Measurements from ENCODE around the gene VGLL4.
"Not testable (repeated sequence)": the region's sequence is repeated elsewhere in the genome, so short reads cannot be mapped to it uniquely, and the experiment has no call there.

Gene VGLL4

DNA sequence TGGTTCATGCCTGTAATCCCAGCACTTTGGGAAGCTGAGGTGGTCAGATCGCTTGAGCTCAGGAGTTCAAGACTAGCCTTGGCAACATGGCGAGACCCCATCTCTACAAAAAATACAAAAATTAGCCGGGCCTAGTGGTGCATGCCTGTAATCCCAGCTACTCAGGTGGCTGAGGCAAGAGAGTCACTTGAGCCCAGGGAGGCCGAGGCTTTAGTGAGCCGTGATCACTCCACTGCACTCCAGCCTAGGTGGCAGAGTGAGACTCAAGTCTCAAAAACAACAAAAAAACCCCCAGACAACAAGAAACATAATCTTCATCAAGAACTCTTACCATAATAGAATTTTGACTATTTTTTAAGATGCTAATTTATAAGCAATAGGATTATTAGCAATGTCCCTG, 117.6 kb downstream of the VGLL4 start:
- not testable (repeated sequence) for DNase-seq

DNA sequence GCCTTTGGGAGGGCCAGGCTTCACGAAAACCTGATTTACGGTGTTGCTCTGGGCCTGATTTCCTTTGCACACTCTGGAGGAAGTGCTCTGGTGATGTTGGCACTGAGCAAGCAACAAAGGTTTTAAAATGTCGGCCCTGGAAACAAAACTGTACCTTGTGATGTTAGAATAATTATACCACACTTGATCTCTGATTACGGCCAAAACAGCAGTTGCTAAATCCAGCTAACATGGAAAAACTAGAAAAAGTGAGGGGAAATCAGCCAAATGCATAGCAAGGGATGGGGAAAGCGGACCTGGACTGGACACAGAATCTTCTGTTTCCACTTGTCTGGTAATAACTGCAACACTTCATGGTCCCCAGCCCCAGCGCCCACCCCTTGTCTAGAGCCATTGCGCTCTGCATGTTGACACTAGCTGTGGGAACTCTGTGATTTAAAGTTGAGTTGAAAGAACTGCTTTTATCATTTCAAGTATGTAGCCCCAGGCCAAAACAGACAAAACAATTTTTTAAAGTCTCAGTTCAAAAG, 120.1 kb downstream of the VGLL4 start:
- no peak for DNase-seq

DNA sequence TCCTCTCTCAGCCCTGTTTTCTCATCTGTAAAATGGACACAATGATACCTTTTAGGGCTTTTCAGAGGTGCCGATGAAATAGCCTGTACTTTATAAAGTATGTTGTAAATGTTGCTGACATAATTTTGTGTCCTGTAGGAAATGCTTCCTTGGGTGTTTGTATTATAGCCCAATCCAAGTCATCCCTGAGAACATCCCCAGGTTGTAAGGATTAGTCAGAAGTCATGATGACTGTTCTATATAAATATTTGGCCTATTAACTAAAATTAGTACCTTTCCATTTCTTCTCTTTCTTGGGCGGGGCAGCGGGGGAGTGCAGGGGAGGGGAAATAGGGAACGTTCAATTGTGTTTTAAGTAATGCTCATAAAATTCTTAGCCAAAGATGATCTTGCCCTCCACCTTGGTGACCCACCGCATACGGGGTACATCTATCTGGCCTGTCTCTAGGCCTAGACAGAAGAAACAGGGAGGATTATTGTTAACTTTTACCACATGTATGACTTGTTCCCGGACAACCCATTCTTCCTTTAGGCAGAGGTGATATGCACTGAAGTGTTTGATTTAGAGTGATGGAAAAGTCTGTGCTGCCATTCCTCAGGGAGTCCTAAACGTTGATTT, 120.7 kb downstream of the VGLL4 start:
- DNase-seq: no peak

DNA sequence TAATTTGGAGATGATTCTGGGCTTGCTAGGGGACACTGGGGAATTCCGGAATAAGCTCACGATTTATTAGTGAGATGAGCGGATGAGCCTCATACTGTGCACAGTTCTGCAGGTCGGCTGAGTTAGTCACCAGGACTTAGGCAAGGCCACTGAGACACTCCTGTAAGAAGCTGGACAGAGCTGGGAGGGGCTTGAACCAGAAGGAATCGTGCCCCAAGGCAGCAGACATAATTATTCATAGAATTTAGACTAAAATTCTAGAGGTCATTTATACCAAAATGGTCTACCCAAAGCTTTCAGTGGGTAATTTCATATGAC, 121.4 kb downstream of the VGLL4 start:
- no peak for DNase-seq

DNA sequence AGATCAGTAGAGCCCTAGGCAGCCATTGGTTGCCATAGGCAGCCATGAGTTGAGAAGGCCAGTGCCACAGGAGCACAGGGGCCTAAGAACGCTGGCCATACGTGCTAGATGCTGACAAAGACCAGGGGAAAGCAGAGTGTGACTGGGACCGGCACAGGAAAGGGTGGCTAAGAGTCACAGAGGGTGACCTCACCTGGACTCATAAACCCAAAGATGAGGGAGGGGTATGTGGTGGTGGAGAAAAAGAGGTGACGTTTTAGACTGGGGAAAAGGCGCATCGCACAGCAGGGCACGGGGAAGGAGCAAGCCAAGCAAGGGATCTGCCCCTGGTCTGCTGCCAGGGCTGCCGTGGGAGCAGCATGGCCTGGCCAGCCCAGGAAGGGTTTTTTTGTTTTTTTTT, 122.5 kb downstream of the VGLL4 start:
- no peak for DNase-seq

DNA sequence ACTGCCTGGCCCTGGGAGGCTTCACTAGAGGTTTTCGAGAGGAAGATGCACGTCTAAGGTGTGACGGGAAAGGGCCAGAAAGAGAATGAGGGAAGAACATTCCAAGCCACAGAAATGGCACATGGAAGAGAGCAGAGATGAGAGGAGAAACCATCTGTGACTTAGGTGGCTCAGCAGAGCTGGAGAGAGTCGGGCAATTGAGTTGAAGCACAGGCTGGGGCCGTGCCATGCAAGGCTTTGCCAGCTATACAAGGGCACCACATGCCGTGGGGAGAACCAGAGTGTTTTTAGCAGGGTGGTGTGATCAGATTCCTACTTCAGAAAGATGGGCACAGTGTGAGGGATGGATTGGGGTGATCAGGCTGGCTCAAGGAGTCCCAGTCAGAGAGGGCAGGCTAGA, 126.1 kb downstream of the VGLL4 start:
- DNase-seq: no peak

DNA sequence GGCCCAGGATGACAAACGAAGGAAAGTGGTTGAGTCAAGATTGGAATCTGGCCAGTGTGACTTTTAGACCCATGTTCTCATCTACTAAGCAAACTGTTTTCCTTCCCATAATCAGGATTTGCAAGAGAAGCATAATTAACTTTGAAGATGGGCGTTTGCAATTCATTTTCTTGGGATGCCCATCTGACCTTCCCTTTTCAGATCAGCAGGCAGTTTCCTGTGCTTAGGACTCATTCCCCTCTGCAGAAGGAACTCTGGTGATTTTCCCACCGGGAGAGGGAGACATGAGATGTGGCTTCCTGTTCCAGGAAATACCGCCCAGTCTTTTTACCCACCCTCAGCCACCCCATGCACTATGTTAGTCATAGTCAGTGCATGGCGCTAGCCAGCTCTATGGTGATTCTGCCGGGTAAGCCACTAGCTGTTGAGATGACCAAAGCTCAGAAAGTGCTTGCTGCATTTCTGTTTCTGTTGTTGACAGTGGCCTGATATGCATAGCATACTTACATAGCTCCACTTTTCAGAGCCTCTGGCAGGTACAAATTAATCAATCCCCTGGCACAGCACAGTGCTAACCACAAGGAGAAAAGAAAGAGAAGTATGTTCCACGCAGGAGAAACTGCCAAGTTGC, 129.4 kb downstream of the VGLL4 start:
- no peak for DNase-seq

DNA sequence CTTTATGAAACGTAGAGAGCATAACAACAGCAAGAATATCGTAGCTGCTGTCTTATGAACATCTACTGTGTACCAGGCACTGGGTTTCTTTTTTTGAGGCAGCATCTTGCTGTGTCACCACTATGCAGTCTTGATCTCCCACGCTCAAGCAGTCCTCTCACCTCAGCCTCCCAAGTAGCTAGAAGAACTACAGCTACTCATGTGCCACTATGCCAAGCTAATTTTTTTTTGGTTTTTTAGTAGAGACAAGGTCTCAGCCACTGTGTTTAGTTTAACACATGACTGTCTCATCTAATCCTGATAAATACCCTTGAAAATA, 129.9 kb downstream of the VGLL4 start:
- no peak for DNase-seq

DNA sequence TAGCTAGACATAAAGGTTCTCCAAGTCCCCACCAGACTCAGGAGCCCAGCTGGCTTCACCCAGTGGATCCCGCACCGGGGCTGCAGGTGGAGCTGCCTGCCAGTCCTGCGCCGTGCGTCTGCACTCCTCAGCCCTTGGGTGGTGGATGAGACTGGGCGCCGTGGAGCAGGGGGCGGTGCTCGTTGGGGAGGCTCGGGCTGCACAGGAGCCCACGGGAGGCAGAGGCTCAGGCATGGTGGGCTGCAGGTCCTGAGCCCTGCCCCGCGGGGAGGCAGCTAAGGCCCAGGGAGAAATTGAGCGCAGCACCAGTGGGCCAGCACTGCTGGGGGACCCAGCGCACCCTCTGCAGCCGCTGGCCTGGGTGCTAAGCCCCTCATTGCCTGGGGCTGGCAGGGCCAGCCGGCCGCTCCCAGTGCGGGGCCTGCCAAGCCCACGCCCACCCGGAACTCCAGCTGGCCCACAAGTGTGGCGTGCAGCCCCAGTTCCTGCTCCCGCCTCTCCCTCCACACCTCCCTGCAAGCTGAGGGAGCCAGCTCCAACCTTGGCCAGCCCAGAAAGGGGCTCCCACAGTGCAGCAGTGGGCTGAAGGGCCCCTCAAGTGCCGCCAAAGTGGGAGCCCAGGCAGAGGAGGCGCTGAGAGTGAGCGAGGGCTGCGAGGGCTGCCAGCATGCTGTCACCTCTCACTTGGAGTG, 130.4 kb downstream of the VGLL4 start:
- not testable (repeated sequence) for DNase-seq

DNA sequence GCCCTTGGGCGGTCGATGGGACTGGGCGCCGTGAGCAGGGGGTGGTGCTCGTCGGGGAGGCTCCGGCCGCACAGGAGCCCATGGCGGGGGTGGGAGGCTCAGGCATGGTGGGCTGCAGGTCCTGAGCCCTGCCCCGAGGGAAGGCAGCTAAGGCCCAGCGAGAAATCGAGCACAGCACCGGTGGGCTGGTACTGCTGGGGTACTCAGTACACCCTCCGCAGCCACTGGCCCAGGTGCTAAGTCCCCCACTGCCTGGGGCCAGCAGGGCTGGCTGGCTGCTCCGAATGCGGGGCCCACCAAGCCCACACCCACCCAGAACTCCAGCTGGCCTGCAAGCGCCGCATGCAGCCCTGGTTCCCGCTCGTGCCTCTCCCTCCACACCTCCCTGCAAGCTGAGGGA, 132.1 kb downstream of the VGLL4 start:
- not testable (repeated sequence) for DNase-seq

DNA sequence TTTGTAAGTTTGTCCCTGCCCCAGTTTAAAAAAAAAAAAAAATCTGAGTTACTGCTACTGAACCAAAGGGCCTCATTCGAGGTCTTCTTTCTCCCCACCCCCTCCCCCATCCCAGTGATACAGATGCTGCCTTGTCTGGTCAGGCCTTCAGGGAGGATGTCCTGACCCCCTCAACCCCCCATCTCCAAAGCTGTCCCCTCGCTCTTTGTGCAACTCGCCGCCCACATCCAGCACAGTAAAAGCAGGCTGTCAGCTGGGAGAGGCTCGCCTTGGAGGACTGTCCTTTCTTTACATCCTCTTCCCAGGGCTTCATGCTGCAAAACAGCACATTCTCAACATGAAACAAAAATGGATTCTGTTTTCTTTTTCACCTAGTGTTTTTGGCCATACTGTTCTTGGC, 133.4 kb downstream of the VGLL4 start:
- no peak for DNase-seq

DNA sequence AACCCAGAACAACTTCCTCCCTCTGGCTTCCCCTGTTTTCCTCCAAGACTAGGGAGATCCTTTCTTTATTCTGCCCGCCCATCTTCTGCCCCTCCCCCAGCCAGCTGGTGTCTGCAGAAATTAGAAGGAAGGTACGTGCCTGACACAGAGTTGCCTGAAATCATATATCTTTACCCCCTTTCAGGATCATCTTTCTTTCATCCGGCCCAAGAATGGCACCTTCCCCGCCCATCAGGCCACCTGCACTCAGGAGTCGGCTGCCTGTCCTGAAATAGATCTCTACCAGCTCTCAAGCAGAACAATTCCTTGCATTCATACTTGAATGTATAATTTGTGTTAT, 133.7 kb downstream of the VGLL4 start:
- DNase-seq: no peak

DNA sequence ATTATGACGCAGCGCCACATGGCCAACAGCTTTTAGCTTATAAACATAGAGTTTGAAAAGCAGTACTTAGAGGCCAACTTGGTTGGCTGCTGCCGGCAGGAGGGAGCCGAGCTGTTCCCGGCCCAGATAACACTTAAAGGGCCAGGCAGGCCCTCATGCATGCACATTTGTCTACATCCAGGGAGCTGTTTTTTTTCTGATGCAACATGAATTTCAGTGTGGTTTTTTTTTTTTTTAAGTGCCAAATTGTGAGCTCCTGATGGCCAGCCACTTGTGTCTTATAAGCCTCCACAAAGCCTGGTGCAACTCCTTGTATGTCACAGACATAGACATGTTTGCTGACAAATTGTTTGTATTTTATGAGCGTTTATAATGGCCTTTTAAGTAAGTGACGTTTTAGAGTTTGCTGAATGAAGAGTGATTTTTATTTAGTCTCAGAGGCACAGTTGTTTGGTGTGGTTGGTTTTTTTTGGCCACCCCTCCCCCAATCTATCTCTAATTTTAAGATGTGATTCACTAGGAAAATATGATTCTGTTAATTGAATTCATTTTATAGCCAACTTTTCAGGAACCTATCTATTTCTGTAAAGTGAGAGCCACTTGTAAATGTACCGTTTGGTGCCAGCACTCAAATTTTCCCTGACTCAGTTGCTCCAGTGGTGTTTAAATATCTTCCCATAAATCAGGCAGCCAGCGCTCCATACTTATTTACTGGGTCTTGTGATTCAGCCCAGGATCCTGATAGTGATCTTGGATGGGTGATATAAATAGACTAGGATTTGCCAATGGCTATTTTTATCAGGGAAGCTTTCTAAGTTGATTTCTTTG, 134.3 kb downstream of the VGLL4 start:
- DNase-seq: no peak

DNA sequence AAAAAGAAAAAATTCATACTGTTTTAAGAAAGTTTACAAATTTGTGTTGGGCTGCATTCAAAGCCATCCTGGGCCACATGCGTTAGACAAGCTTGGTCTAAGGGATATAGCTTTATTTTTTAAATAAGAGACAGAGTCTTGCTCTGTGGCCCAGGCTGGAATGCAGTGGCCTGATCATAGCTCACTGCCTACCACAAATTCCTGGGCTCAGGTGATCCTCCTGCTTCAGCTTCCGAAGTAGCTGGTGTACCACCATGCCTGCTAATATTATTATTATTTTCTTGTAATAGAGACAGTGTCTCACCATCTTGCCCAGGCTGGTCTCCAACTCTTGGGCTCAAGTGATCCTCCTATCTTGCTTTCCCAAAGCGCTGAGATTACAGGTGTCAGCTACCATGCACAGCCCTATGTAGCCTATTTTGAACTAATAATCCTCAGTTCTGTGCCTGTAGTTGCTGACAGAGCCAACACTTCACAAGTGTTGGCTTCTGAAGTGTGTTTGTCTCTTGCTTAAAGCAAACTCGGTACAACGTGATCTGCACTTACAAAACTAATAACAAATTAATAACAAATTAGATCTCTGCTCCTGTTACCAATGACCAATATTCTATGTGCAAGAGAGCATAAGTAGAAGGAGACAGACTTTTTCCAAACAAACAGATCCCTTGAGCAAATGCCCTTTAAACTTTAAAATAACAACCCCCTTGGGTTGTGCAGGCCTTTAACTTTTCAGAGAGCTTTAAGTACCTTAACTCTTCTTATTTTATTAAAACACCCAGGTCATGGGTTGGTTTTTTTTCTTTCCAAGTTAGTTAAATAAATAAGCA, 135.2 kb downstream of the VGLL4 start:
- no peak for DNase-seq

DNA sequence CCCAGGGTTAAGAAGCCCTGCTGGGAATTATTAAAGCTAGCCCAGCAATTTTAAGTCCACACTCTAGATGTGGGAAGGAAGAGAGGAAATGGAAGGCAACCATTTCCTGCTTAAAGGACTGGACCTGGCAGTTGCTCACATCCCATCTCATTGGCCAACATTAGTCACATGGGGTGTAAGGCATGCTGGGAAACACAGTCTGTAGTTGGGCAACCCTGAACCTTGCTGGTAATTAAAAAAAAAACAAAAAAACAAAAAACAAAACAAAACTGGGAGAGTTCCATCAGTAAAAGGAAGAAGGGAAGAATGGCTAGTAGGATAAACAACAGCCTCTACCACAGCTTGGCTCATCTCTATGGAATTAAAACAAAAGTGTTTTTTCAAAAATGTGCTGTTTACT, 136.0 kb downstream of the VGLL4 start:
- no peak for DNase-seq
